ENCODE data around the gene PI4KB. TPM values are rescaled to one million over a fixed set of nuclear protein-coding genes. Genes with fewer than 3 reads are reported as not detected.

Gene PI4KB
- total RNA-seq, 1 experiment from 2014 or later, result 45.1 TPM

GRCh38 chr1:151326619-151327222 lies 495 bp downstream of the PI4KB start (continued):
- TF ChIP-seq REST (IDR thresholded peaks at IDR 0.05; ENCODE audit: low read depth) (no peak), CEBPB (IDR thresholded peaks at IDR 0.05; ENCODE audit: low read depth) (no peak), POLR2A (IDR thresholded peaks at IDR 0.05; ENCODE audit: borderline replicate concordance, extremely low read depth, insufficient read depth, insufficient read length) (no peak), RAD21 (IDR thresholded peaks at IDR 0.05; ENCODE audit: low read depth) (no peak), TCF7L2 (IDR thresholded peaks at IDR 0.05; ENCODE audit: borderline replicate concordance, extremely low read depth, insufficient read depth, insufficient read length) (no peak)

DNA sequence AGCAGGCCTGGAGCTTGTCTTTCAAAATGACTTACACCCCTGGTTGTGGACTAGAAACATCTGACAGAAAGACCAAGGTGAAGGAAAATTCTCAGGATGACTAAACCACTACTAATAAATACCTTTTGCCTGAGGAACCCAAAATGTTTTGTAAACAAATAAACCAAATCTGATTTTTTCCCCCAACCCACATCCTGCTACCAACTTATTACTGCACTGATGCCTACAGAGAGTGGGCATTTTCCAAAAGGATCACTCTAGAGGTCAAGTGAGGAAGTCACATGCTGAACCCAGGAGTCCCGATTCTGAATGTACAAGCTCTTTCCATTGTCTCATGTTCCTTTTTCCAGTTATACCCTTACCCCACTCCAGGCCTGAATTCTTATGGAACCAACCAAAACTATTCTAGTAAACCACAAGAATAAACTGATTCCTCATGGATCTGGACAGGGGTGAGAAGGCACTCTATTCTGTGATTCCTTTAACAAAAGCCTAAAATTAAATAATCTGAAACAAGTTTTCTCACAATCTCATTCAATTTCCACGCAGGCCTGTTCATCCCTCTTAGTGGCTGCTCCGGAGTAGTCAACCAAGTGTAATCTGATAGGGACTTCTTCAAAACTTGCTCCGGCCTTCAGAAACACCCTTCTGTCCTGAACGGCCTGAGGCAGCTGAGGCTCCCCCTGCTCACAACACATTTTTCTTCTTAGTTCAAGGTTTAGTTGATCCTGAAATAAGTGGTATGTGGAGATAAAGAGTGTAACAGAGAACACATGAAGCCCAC lies 1.4 kb downstream of the PI4KB start:
- BruUV-seq (replicated peaks), result TSS peak; percentile 62
- DNase-seq (ENCODE audit: low read depth, low spot score) (no peak), ATAC-seq (no peak)
- Histone ChIP-seq H3K27me3 (ENCODE audit: insufficient read depth, low read length) (no peaks in the 10 kb centered on the region), H3K27ac (ENCODE audit: low read depth, low read length) (no peak overlapping the region), H3K4me3 (replicated peaks in 1 of 2; ENCODE audit: low read depth in 1 of 2, low read length in 2 of 2) (peak overlapping the region; percentile 80 to 82), H4K20me1 (ENCODE audit: insufficient read depth) (no peaks in the 10 kb centered on the region), H3K4me2 (ENCODE audit: low read length) (peak overlapping the region; percentile 96), H3K4me1 (ENCODE audit: control insufficient read depth in 1 of 2, insufficient read depth in 2 of 2, low read length in 2 of 2) (peaks cover 12 to 24% of the 10 kb centered on the region in 2 experiments), H2AFZ (ENCODE audit: low read depth, low read length, poor library complexity, severe bottlenecking) (no peak overlapping the region), H3K9ac (ENCODE audit: low read length) (peak overlapping the region; percentile 73), H3K36me3 (ENCODE audit: control insufficient read depth in 1 of 2, insufficient read depth in 2 of 2, low read length in 2 of 2) (peaks cover 0 to under 1% of the 10 kb centered on the region in 2 experiments; a peak in 1 of 4 replicates), H3K9me3 (ENCODE audit: control insufficient read depth in 1 of 2, insufficient read depth in 1 of 2, low read depth in 1 of 2, low read length in 2 of 2) (no peaks in the 10 kb centered on the region), H3K9me2 (ENCODE audit: insufficient read depth) (no peaks in the 10 kb centered on the region), H3K79me2 (ENCODE audit: insufficient read depth, low read length) (peaks cover 14% of the 10 kb centered on the region)
- TF ChIP-seq TCF7L2 (IDR thresholded peaks at IDR 0.05; ENCODE audit: borderline replicate concordance, extremely low read depth, insufficient read depth, insufficient read length) (no peak), POLR2A (IDR thresholded peaks at IDR 0.05; ENCODE audit: borderline replicate concordance, extremely low read depth, insufficient read depth, insufficient read length) (no peak), JUND (IDR thresholded peaks at IDR 0.05) (no peak), CTCF (IDR thresholded peaks at IDR 0.05 in 2 of 3, conservative IDR thresholded peaks at IDR 0.05 in 1 of 3; ENCODE audit: borderline replicate concordance in 1 of 3, insufficient read depth in 1 of 3, low read depth in 2 of 3, low read length in 2 of 3) (no peak)
- TF ChIP-seq, protein P1, sequence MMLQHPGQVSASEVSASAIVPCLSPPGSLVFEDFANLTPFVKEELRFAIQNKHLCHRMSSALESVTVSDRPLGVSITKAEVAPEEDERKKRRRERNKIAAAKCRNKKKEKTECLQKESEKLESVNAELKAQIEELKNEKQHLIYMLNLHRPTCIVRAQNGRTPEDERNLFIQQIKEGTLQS (IDR thresholded peaks at IDR 0.05), result no peak
- ChIA-PET CTCF (interaction anchor here (1.1 kb wide), 2 partner anchors 15 to 25 kb away, joined by 4 to 6 read pairs; no protein-coding TSS in a partner anchor), POLR2A (interaction anchor here (1.8 to 2.3 kb wide), 3 partner anchors 12 to 15 kb away, joined by 8 to 18 read pairs (median 11); no protein-coding TSS in a partner anchor), RAD21 (ENCODE audit: low non-redundant PET in 1 of 2, low total read pairs in 2 of 2, uncharacterized antibody in 2 of 2, unreplicated experiment in 2 of 2) (interaction anchor here in 1 of 2 experiments (1.6 kb wide), 1 partner anchor 15 kb away, joined by 6 read pairs; no protein-coding TSS in a partner anchor)
- intact Hi-C loops (cut with micrococcal nuclease), result loop anchor here (5.0 kb wide), 1 partner anchor 129 kb away; the partner anchor contains the start of gene PIP5K1A

Data from HCT116 (cell line).